HG03060 (cell line): ENCODE results near the gene SPATA12.

ENCODE experiments used
- ATAC-seq: cut with Tn5 transposase; IDR thresholded peaks from one replicate; pipeline ENCODE4 v1.9.1; 2021; ENCODE audit warnings: low read depth, moderate number of reproducible peaks; ENCODE audit not compliant: unreplicated experiment

The SPATA12 gene, protein sequence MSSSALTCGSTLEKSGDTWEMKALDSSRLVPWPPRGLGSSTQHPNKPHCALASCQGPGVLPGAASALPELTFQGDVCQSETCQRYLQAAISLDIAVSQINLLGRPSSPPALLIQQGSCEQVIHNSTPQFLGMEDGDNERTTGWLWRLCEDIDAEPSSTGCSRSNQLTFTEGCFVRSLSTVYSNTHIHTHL

DNA sequence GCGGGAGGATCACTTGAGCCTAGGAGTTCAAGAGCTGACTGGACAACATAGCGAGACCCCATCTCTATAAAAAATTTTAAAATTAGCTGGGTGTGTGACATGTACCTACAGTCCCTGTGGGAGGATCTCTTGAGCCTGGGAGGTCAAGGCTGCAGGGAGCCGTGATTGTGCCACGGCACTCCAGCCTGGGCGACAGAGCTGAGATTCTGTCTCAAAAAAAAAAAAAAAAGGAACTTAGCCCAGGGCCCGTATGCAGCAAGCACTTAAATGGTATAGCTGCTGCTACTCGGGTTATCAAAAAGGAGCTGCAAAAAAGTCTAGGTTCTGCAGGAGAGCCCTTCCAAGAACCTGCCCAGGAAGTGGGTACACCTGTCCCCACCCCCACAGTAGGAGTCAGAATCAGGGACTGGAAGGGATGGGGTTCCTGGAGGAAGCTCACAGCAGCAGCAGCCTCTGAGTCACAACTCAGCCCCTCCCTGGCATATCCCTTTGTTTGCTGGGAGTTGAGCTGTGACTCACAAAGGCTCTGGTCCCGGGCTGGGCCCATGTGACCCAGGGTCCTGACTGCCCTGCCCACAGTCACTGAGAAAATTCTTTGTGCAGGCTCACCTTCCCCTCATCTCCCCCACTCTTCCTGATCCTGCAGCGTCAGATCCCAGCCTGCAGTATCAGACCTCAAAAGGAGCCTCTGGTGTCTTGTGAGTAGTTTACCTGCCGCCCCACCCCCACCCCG is at the start of gene SPATA12:
Gene SPATA12, plus strand, starts transcription at position 576 of the 733 bp plus-strand sequence. CDS start 13,031 bp downstream, outside the sequence.
- ATAC-seq, result no peak

DNA sequence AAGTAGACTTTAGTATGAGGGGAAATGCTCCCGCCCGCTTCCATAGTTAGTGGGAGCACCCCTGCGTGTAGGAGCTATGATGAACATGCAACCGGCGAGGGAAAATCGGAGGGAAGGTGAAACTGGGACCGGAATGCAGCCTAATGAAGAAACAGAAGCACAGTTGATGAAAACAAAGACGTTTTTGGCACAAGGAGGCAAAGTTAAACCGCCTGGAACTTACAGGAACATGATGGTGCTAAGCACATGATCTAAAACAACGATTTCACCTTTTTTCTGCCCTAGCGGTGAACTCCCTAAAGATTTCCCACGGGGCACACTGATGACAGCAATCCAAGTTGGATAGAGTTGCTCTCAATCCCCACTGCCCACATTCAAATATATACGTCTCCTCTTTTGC is 49.4 kb upstream of the SPATA12 start:
- no peak for ATAC-seq

DNA sequence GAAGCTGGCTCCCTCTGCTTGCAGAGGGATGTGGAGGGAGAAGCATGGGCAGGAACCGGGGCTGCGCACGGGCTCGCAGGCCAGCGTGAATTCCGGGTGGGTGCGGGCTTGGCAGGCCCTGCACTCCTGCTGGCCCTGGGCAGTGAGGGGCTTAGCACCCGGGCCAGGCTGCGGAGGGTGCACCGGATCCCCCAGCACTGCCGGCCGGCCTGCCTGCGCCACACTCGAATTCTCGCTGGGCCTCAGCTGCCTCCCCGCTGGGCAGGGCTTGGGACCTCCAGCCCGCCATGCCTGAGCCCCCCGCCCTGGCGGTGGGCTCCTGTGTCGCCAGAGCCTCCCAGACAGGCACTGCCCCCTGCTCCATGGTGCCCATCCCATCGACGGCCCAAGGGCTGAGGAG is 47.6 kb upstream of the SPATA12 start:
- no peak for ATAC-seq

DNA sequence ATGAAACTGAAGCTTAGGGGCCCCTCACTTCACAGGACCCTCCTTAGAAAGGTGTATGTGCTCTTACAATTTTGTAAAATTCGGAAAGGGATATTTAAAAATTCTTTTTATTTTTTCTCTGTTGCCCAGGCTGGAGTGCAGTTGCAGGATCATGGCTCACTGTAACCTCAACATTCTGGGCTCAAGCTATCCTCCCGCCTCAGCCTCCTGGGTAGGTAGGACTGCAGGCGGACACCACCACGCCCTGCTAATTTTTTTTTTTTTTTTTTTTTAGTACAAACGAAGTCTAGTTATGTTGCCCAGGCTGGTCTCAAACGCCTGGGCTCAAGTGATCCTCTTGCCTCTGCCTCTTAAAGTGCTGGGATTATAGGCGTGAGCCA is 45.1 kb upstream of the SPATA12 start:
- ATAC-seq, result no peak

DNA sequence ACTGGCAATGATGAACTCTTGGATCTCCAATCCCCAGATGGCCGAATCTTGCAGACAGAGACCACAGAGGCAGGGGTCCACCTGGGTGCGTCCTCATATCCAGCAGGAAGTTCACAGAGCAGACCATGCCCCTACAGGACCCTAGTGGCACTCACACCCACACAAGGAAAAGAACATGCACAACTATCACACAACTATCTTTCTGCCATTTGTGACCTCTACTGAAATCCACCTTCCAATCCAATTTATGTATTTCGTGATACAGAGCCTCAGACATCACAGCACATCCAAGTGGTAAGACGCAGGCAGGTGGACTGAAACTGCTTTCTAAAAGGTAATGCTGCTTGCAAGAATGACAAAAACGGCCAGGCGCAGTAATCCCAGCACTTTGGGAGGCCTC is 44.6 kb upstream of the SPATA12 start:
- no peak for ATAC-seq

DNA sequence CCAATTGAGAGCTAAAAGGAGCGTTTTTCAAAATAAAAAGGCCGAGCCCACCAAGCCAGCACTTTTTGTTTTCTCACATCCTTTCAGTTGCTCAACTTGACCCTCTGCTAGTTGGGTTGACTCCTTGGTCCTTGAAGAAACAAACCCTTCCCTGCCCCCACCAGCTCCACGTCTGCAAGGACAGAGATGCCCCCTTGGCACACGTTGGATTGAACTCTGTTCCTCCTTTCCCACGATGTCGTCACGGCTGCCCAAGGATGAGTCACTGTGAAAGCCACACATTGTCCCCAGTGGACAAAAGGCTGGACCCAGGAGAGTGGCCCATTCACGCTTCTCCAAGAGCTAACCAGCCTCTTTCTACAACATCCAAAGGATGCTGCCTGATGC is 43.0 kb upstream of the SPATA12 start:
- ATAC-seq, result no peak

DNA sequence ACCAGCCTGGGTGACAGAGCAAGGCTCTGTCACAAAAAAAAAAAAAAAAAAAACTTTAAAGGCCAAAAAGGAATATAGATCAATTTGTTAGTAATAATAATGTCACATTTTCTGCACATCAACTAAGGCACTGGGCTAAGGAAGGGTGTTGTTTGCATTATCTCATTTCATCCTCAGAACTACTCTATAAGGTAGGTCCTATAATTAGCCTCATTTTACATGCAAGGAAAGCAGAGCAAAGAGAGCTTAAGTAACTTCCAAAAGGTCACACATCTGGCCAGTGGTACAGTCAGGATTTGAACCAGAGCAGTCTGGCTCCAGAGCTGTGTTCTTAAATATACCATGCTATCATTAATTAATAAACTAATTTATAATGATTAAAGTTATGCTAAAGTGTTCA is 42.2 kb upstream of the SPATA12 start:
- ATAC-seq, result no peak

DNA sequence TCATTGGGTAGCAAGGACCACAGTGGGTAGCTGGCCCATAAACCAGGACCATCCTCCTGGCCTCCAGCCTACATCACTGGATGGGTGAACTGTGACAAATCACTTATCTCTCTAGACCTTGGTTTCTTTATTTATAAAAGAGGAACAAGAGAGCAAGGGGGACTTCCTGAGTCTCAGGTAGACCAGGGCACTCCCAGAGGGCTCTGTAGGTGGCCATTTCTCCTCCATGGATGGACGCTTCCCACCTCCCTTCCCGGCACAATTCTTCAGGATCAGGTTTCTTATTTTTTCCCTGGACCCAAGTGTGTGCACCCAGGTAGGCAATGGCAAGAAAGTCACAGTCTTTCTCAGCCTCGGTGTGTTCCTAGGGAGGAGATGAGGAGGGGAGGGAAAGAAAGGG is 41.4 kb upstream of the SPATA12 start:
- no peak for ATAC-seq

DNA sequence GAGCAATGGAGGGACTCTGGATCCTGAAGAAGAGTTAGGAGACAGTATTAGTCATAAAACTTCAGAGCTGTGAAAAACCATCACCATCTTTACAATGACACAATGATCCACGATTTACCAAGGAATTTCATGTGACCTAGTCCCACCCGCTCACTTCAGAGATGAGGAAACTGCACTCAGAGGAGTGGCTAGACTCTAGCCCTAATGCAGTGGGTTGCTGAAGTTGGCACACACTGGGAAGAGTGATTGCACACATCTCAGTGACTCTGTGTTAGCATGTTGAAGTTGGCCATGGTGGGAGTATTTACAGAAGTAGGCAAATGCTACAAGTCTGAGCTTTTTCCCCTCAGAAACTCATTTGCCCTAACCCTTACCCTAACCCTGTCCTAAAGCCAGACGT is 35.2 kb upstream of the SPATA12 start:
- no peak for ATAC-seq

DNA sequence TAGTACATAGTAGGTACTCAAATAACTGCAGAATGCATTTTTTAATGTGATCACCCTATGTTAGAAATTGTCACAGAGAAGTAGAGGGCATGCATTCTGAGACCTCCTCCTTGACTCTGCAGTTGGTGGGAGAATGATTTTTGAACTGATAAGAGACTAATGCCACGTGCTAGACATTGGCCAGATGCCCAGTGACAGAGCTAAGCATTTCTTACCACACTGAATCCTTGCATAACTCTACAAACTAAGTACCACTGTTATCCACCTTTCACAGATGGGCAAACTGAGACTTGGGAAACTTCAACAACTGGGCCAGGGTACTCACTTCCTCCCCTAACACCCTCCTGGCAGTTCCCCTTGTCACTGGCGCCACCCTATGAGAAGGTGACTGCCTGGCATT is 33.5 kb upstream of the SPATA12 start:
- no peak for ATAC-seq

DNA sequence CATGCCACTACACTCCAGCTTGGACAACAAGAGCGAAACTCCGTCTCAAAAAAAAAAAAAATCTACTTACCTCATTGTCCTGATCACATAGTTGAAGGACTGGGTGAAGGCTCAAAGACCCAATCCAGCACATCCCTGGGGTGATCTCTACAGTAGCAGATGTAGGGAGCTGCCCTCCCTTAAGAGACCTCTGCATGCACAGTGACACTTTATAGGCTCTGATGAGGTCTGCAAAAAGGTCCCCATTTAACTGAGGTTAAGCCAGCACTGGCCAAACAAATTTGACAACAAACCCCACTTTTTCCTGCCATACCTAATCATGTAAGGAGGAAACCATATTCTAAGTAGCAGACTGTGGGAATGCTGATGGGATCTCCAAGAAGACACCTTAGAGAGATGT is 31.1 kb upstream of the SPATA12 start:
- ATAC-seq, result no peak

DNA sequence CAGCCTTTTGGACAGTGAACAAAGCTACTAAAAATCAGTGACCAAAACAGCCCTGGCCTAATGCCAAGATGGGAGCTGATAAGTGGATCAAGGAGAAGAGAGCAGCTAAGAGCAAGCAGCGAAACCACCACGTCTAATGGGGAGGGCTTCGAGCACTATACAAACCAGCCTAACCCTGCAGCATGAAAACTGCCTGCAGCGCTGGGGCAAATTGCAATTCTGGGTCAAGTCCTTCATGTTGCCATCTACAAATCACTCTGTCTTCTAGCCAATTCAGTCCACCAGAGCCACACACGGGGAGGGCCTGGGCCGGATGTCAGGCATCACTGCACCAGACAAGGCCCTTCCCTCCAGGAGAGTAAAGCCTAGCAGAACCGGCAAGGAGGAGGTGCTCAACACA is 30.5 kb upstream of the SPATA12 start:
- no peak for ATAC-seq

DNA sequence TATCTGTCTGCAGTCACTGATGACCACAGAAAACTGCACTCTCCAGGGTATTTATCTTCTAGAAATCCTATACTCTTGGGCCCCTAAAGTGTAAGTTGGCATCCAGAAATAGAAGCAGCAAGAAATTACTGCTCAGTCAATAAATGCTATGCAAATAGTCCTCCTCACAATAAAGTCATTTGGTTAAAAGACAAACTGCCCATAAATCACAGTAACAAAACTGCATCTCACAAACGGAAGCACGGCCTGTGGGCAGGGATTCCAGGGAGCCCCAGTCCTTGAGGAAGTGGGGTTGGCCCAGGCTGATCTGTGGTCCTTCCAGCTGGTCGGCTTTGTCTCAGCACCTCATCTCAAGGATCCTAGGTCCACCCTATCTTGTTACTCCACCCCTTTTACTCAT is 29.7 kb upstream of the SPATA12 start:
- ATAC-seq, result no peak

DNA sequence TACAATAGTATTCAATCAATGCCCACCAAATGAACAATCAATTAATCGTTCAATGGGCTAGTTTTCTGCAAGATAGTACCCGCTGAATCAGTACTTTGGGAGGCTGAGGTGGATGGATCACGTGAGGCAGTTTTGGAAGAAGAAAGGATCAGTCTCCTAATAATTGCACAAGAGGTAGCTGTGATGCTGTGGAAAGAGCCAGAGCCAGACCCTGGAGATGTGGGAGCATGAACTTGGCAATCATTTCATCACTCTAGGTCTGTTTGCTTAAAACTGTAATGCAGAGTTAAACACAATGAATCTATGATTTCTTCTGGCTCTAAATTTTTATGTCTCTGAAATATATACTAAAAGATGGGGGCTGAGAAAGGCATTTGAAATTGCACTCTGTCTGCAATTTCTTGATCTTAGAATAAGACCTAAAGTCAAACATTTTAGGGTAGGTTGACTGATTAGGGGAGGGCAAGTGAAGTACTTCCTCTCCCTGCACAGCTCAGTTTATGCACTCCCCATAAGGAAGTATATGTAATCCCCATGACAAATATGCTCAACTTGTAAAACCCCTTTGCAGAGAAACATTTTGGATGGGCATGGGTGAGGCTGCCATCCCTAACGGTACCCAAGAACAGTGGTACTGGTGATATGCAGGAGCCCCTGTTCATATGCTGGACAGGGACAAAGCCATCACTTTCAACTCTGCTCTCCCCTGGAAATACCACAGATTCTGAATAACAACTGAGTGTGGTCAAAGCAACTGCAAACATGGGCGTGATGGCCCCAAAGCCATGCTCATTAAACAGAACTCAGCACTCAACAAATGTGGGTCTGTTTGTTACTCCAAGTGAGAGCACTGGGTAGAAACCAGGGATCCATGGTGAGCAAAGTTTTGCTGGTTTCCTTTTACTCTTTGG is 28.6 kb upstream of the SPATA12 start:
- ATAC-seq, result no peak

DNA sequence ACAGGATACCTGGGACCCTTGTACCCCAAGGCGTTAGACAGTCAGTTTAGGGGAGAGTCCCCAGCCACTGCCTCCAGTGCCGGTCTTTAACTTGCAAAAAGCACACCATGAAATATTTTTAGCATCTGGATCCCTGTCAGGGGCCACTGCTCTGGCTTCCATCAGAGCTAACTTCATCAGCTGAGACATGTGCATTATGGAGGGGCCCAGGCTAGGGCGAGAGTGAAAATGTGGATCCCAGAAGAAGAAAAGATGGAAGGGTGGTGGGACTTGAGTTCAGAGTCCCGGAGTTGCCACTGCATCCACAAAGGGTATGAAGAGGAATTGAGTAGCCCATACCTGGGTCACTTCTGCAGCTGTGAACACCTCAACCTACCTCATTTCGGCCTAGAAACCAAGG is 23.5 kb upstream of the SPATA12 start:
- ATAC-seq, result no peak

DNA sequence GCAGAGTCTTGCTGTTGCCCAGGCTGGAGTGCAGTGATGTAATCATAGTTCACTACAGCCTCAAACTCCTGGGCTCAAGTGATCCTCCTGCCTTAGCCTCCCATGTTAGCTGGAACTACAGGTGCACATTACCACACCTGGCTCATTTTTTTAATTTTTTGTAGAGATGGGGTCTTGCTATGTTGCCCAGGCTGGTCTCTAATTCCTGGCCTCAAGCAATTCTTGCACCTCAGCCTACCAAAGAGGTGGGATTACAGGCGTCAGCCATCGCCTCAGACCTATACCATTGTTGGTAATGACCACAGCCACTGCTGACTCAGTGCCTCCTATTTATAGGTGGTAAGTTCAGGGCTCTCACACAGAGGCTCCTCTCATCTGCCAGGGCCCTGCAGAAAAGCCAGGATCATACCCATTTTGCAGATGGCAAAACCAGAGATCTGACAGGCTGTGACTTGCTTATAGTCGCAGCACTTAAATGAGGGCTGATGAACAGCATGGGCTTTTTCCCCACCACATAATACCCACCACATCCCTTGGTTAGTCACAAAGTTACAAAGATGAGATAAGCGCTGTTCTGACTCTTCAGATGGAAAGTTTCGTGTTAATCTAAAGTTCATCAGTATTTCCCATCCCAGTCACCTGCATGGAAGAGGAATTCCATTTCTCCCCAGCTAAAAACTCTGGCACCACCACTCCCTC is 21.8 kb upstream of the SPATA12 start:
- ATAC-seq, result no peak

DNA sequence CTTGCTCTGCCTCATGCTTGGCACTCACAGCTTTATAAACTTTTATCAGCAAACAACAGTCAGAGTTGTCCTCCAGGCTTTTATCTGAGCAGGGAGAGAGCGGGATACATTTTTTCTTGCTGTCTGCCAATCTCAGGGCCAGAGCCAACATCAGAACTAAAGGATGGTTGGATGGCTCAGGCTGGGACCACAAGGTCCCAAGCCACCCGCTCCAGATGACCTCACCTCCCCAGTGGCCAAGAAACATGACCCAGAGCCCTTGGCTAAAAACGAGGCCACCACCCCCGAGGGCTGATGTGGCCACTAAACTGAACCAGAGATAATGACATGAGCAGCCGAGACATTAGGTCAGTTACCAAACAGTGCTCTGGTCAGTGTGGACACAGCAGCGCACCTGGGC is 18.8 kb upstream of the SPATA12 start:
- ATAC-seq, result no peak

DNA sequence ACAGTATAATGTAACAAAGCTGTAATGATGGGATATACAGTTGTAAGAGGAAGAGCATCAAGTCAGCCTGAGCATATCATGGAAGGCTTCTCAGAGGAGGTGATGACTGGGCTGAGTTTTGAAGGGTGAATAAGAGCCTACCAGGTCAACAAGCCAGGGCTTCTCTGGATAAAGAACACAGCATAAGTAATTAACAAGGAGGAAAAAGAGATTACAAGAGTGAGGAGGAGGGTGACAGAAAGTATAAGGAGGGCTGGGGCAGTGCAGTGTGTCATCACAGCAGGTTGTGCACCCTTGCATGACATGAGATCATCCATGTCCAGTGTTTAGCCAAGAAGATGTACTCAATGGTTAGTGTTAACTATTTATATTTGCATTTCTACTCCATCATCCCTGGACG is 16.9 kb upstream of the SPATA12 start:
- no peak for ATAC-seq

DNA sequence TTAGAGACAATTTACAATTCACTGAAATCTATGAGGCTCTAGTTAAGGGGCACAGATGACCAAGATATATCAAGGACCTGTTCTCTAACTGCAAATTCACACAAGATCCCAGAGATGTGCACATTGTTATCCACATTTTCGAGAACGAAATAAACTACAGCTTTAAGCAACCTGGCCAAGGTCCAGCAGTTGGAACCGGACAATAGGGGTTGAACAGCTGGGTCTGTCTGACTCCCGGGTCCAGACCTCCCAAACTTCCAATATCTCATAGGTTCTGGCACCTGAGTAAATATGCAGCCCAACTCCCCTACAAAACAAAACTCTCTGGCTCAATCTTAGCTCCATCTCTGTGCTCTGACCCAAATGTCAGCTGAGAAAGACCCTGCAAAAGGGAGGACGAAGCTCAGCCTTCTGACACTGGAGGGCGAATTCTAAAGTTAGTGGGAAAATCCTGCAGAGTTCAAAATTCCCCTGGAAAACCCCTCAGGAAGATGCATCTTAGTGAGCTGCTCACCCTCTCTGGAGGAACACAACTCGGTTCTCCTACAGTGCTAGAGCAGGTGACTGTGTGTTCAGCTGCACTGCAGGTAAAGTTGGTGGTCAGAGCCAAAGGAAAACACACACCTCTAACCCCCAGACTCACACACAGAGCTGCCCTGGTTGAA is 14.2 kb upstream of the SPATA12 start:
- no peak for ATAC-seq

DNA sequence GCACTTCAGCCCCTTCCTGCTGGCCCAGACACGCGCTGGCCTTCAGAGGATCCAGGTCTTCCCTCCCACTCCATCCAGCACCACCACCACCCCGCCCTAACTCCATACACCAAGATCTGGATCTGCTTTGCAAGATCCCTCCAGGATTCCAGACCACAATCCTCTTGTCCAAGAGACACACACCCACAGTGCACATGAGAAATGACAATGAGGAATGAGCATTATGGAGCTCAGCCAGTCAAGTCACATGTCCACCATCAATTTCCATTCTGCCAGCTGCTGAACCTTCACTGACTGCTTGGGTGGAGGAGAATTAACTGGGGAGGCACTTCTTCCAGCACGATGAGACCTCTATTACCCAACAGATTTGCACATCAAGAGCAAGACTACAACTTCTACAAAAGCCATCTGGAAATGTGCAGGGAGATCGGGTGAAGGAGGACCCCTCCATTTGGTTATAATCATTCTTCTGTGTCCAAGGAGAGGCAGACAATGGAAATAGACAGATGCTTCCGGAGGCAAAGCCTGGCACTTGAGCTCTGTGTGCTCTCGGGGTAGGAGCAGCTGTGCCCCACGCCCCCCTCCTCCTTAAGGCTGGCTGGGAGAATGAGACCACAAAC is 12.3 kb upstream of the SPATA12 start:
- ATAC-seq, result no peak
